HEK293 (cell line): ENCODE measurements around the gene PFN3.

ENCODE experiments used
- SP7 ChIP-seq: fragments of 450-650 bp; formaldehyde crosslinking; IDR thresholded peaks from 2 replicates; pipeline ENCODE4 v1.5.1; 2016; ENCODE audit warnings: missing biosample characterization, missing genetic modification characterization
- ZNF175 ChIP-seq: fragments of 450-650 bp; formaldehyde crosslinking; IDR thresholded peaks from 2 replicates; pipeline ENCODE4 v1.5.1; 2016; ENCODE audit warnings: missing biosample characterization, missing genetic modification characterization
- ZNF311 ChIP-seq: fragments of 450-650 bp; formaldehyde crosslinking; IDR thresholded peaks from 2 replicates; pipeline ENCODE4 v1.5.1; 2017; ENCODE audit warnings: missing biosample characterization, missing genetic modification characterization, borderline replicate concordance
- TF ChIP-seq, protein P1 (sequence below): fragments of 450-650 bp; formaldehyde crosslinking; IDR thresholded peaks from 2 replicates; pipeline ENCODE4 v1.5.1; 2016; ENCODE audit warnings: missing biosample characterization, missing genetic modification characterization

DNA sequence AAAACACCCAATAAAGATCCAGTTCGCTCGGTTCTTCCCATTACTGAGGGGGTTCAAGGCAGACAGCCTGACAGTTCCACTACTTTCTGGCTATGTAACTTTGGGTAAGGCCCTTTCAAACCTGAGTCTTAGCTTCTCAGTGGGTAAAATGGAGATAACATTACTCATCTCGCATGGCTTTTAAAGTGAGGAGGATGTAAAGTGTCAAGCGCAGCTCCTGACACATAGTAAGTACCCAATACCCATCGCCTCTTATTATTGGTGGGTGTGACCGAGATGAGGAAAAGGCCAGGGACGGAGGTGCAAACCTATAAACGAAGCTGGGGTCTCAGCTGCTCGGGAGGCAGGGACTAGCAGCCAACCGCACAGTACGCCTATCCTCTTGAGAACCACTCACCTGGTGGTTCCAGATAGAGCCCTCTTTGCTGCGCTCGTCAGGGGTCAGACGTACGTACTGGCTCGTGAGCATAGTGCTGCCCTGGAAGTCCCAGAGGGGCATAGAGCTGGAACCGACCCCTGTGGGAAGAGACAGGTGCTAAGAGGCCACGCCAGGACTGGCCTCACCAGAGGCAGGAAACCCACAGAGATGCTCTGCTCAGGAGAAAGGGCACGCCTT lies 49.6 kb downstream of the PFN3 start:
- TF ChIP-seq, protein P1, sequence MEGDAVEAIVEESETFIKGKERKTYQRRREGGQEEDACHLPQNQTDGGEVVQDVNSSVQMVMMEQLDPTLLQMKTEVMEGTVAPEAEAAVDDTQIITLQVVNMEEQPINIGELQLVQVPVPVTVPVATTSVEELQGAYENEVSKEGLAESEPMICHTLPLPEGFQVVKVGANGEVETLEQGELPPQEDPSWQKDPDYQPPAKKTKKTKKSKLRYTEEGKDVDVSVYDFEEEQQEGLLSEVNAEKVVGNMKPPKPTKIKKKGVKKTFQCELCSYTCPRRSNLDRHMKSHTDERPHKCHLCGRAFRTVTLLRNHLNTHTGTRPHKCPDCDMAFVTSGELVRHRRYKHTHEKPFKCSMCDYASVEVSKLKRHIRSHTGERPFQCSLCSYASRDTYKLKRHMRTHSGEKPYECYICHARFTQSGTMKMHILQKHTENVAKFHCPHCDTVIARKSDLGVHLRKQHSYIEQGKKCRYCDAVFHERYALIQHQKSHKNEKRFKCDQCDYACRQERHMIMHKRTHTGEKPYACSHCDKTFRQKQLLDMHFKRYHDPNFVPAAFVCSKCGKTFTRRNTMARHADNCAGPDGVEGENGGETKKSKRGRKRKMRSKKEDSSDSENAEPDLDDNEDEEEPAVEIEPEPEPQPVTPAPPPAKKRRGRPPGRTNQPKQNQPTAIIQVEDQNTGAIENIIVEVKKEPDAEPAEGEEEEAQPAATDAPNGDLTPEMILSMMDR, result no peak
- TF ChIP-seq ZNF311 (tag by site-specific recombination), result no peak
- no peak for TF ChIP-seq SP7 (tag by site-specific recombination)
- TF ChIP-seq ZNF175, result no peak
